Neural cell (in vitro differentiated cells): ENCODE results near the gene GOLM1.

Source experiments
- EP300 ChIP-seq: fragments of 450-650 bp; conservative IDR thresholded peaks from 2 replicates; pipeline ENCODE4 v1.6.1; 2014; ENCODE audit warnings: antibody characterized with exemption, mild to moderate bottlenecking, moderate library complexity; ENCODE audit not compliant: poor library complexity, severe bottlenecking
- EZH2 ChIP-seq: fragments of 200-600, 300-800 bp; shearing (Covaris generic), sonication (generic); IDR thresholded peaks from 2 replicates; pipeline ENCODE4 v1.6.1; 2014; ENCODE audit warnings: antibody characterized with exemption, low read length, borderline replicate concordance, mild to moderate bottlenecking; ENCODE audit not compliant: insufficient read depth, poor library complexity, severe bottlenecking
- POLR2AphosphoS5 ChIP-seq: IDR thresholded peaks from 2 replicates; pipeline ENCODE4 v1.6.1; 2012
- RAD21 ChIP-seq: fragments of 450-650 bp; conservative IDR thresholded peaks from 2 replicates; pipeline ENCODE4 v1.6.1; 2014; ENCODE audit warnings: antibody characterized with exemption, mild to moderate bottlenecking, moderate library complexity
- REST ChIP-seq: IDR thresholded peaks from 2 replicates; pipeline ENCODE4 v1.6.1; 2012; ENCODE audit warnings: borderline replicate concordance
- SMC3 ChIP-seq: fragments of 450-650 bp; conservative IDR thresholded peaks from 2 replicates; pipeline ENCODE4 v1.6.1; 2014; ENCODE audit warnings: antibody characterized with exemption, mild to moderate bottlenecking, moderate library complexity; ENCODE audit not compliant: poor library complexity
- TAF1 ChIP-seq: IDR thresholded peaks from 2 replicates; pipeline ENCODE4 v1.6.1; 2012; ENCODE audit warnings: low read depth
- TF ChIP-seq, protein P1 (sequence below): fragments of 450-650 bp; IDR thresholded peaks from 2 replicates; pipeline ENCODE4 v1.5.1; 2014; ENCODE audit warnings: antibody characterized with exemption, mild to moderate bottlenecking, moderate library complexity; ENCODE audit not compliant: poor library complexity, severe bottlenecking

GRCh38 chr9:85978496-85978895, 120.9 kb downstream of the GOLM1 start:
- TF ChIP-seq, protein P1, sequence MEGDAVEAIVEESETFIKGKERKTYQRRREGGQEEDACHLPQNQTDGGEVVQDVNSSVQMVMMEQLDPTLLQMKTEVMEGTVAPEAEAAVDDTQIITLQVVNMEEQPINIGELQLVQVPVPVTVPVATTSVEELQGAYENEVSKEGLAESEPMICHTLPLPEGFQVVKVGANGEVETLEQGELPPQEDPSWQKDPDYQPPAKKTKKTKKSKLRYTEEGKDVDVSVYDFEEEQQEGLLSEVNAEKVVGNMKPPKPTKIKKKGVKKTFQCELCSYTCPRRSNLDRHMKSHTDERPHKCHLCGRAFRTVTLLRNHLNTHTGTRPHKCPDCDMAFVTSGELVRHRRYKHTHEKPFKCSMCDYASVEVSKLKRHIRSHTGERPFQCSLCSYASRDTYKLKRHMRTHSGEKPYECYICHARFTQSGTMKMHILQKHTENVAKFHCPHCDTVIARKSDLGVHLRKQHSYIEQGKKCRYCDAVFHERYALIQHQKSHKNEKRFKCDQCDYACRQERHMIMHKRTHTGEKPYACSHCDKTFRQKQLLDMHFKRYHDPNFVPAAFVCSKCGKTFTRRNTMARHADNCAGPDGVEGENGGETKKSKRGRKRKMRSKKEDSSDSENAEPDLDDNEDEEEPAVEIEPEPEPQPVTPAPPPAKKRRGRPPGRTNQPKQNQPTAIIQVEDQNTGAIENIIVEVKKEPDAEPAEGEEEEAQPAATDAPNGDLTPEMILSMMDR, result no peak
- no peak for TF ChIP-seq EZH2
- no peak for TF ChIP-seq EP300
- no peak for TF ChIP-seq POLR2AphosphoS5
- no peak for TF ChIP-seq RAD21
- TF ChIP-seq REST, result no peak
- no peak for TF ChIP-seq TAF1
- no peak for TF ChIP-seq SMC3
